Progenitor cell of endocrine pancreas (in vitro differentiated cells): ENCODE data around the gene FGB. TPM values are rescaled to one million over a fixed set of nuclear protein-coding genes. Genes with fewer than 3 reads are reported as not detected.

Experiments
- DNase-seq: peaks from one replicate; pipeline ENCODE4 v3.0.0; 2021; ENCODE audit warnings: low spot score; ENCODE audit not compliant: unreplicated experiment
- H3K27ac Mint-ChIP-seq: 2 replicates; pipeline ENCODE4 v1.8.0; 2021; ENCODE audit warnings: mild to moderate bottlenecking, moderate library complexity, mixed read lengths
- H3K27me3 Mint-ChIP-seq: 2 replicates; pipeline ENCODE4 v1.8.0; 2021; ENCODE audit warnings: mixed read lengths
- H3K36me3 Mint-ChIP-seq: 2 replicates; pipeline ENCODE4 v1.8.0; 2022; ENCODE audit warnings: mixed read lengths; ENCODE audit not compliant: insufficient read depth
- H3K4me1 Mint-ChIP-seq: 2 replicates; pipeline ENCODE4 v1.8.0; 2021; ENCODE audit warnings: low read depth, mixed read lengths
- H3K4me3 Mint-ChIP-seq: 2 replicates; pipeline ENCODE4 v1.8.0; 2021; ENCODE audit warnings: low read depth, mild to moderate bottlenecking, moderate library complexity, mixed read lengths
- H3K9me3 Mint-ChIP-seq: 2 replicates; pipeline ENCODE4 v1.8.0; 2021; ENCODE audit warnings: low read depth, mixed read lengths
- CTCF ChIP-seq: fragments of 200-600 bp; sonication (generic); IDR thresholded peaks from one replicate; pipeline ENCODE4 v1.5.0; 2021; ENCODE audit warnings: antibody characterized with exemption, mild to moderate bottlenecking; ENCODE audit not compliant: unreplicated experiment
- total RNA-seq: library from RNA; stranded (reverse); gene quantifications from 2 replicates; pipeline ENCODE4 v1.2.1, GENCODE V29; 2021

FGB gene
- total RNA-seq, 1 donor from 2014 or later: 37.7 TPM

GRCh38 chr4:154574311-154574710, 11.5 kb downstream of the FGB start:
- peaks cover 3% of the 10 kb centered on the region for H3K4me1 Mint-ChIP-seq
- H3K27me3 Mint-ChIP-seq: no peaks in the 10 kb centered on the region
- H3K36me3 Mint-ChIP-seq: peaks cover 4% of the 10 kb centered on the region
- no peak overlapping the region for H3K27ac Mint-ChIP-seq
- no peak for TF ChIP-seq CTCF
- peaks cover 6% of the 10 kb centered on the region for H3K9me3 Mint-ChIP-seq
- no peak overlapping the region for H3K4me3 Mint-ChIP-seq
- DNase-seq: no peak

- H3K4me3 Mint-ChIP-seq: no peak overlapping the region
- no peak overlapping the region for H3K27ac Mint-ChIP-seq
- H3K36me3 Mint-ChIP-seq: no peaks in the 10 kb centered on the region
- no peaks in the 10 kb centered on the region for H3K27me3 Mint-ChIP-seq
- no peaks in the 10 kb centered on the region for H3K9me3 Mint-ChIP-seq
- DNase-seq: no peak
- peaks cover 3% of the 10 kb centered on the region for H3K4me1 Mint-ChIP-seq
- no peak for TF ChIP-seq CTCF
Observed at GRCh38 chr4:154577324-154577723, 14.5 kb downstream of the FGB start.

- Mint-ChIP-seq H3K27me3 (no peaks in the 10 kb centered on the region), H3K27ac (no peak overlapping the region), H3K4me1 (peaks cover 3% of the 10 kb centered on the region), H3K9me3 (no peaks in the 10 kb centered on the region), H3K4me3 (no peak overlapping the region), H3K36me3 (no peaks in the 10 kb centered on the region)
- no peak for TF ChIP-seq CTCF
- DNase-seq: no peak
Observed at GRCh38 chr4:154578919-154579318, 16.1 kb downstream of the FGB start.

GRCh38 chr4:154579927-154580326, 17.1 kb downstream of the FGB start:
- H3K4me3 Mint-ChIP-seq: no peak overlapping the region
- no peak for TF ChIP-seq CTCF
- DNase-seq: no peak
- H3K36me3 Mint-ChIP-seq: peaks cover 6% of the 10 kb centered on the region
- no peak overlapping the region for H3K27ac Mint-ChIP-seq
- peaks cover 3% of the 10 kb centered on the region for H3K4me1 Mint-ChIP-seq
- H3K27me3 Mint-ChIP-seq: no peaks in the 10 kb centered on the region
- H3K9me3 Mint-ChIP-seq: peaks cover 5% of the 10 kb centered on the region

- no peak overlapping the region for H3K4me3 Mint-ChIP-seq
- no peaks in the 10 kb centered on the region for H3K27me3 Mint-ChIP-seq
- no peak overlapping the region for H3K27ac Mint-ChIP-seq
- no peak for DNase-seq
- peaks cover 25% of the 10 kb centered on the region for H3K9me3 Mint-ChIP-seq
- H3K36me3 Mint-ChIP-seq: peaks cover 30% of the 10 kb centered on the region
- H3K4me1 Mint-ChIP-seq: peaks cover 1% of the 10 kb centered on the region
- TF ChIP-seq CTCF: no peak
Observed at GRCh38 chr4:154582723-154583122, 19.9 kb downstream of the FGB start.

GRCh38 chr4:154583230-154583629, 20.4 kb downstream of the FGB start:
- peaks cover 30% of the 10 kb centered on the region for H3K36me3 Mint-ChIP-seq
- no peak for TF ChIP-seq CTCF
- no peak overlapping the region for H3K27ac Mint-ChIP-seq
- no peak for DNase-seq
- peaks cover 1% of the 10 kb centered on the region for H3K4me1 Mint-ChIP-seq
- peaks cover 25% of the 10 kb centered on the region for H3K9me3 Mint-ChIP-seq
- no peaks in the 10 kb centered on the region for H3K27me3 Mint-ChIP-seq
- no peak overlapping the region for H3K4me3 Mint-ChIP-seq
